GM12873 (cell line): ENCODE data around the gene TMEM270.

Experiments
- TF ChIP-seq, protein P1 (sequence below): IDR thresholded peaks from 2 replicates; pipeline ENCODE4 v1.5.1; 2012; ENCODE audit warnings: low read depth, mild to moderate bottlenecking, moderate library complexity, low read length, control low read depth; ENCODE audit not compliant: insufficient read depth; ENCODE audit errors: missing control alignments

The TMEM270 gene

DNA sequence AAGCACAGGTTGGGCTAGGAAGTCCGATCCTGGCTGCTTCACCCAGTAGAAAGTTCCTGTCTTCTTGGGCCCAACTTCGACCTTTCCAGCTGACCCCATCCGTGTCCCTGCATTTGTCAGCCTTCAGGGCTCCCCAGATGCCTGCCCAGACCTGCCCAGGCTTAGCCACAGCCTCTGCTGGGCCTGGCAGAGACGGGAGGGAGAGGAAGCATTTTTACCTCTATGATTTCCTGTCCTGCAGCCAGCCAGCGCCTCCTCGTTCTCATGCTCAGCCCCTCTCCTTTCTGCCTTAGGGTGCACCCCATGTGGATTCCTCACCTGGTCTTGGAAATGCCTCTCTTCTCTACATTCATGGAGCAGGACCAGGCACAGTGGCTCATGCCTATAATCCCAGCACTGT, 22.3 kb upstream of the TMEM270 start:
- TF ChIP-seq, protein P1, sequence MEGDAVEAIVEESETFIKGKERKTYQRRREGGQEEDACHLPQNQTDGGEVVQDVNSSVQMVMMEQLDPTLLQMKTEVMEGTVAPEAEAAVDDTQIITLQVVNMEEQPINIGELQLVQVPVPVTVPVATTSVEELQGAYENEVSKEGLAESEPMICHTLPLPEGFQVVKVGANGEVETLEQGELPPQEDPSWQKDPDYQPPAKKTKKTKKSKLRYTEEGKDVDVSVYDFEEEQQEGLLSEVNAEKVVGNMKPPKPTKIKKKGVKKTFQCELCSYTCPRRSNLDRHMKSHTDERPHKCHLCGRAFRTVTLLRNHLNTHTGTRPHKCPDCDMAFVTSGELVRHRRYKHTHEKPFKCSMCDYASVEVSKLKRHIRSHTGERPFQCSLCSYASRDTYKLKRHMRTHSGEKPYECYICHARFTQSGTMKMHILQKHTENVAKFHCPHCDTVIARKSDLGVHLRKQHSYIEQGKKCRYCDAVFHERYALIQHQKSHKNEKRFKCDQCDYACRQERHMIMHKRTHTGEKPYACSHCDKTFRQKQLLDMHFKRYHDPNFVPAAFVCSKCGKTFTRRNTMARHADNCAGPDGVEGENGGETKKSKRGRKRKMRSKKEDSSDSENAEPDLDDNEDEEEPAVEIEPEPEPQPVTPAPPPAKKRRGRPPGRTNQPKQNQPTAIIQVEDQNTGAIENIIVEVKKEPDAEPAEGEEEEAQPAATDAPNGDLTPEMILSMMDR = no peak

DNA sequence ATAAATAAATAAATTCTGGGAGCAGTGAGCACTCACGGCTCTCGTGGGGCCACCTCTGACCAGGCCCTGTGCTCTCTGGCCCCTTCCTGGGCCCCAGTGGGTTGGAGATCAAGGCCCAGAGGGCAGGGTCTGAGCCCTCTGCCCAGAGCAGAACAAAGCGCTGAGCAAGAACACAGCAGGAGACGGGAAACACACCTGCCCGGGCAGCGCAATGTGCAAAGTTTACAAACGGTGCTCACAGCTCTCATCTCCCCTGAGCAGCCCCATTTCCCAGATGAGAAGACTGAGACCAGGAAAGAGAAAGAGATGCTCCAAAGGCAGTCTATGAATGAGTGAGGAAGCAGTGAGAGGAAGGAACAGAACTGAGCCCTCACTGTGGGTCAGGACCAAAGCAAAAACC, 21.7 kb upstream of the TMEM270 start:
- TF ChIP-seq, protein P1 = no peak

DNA sequence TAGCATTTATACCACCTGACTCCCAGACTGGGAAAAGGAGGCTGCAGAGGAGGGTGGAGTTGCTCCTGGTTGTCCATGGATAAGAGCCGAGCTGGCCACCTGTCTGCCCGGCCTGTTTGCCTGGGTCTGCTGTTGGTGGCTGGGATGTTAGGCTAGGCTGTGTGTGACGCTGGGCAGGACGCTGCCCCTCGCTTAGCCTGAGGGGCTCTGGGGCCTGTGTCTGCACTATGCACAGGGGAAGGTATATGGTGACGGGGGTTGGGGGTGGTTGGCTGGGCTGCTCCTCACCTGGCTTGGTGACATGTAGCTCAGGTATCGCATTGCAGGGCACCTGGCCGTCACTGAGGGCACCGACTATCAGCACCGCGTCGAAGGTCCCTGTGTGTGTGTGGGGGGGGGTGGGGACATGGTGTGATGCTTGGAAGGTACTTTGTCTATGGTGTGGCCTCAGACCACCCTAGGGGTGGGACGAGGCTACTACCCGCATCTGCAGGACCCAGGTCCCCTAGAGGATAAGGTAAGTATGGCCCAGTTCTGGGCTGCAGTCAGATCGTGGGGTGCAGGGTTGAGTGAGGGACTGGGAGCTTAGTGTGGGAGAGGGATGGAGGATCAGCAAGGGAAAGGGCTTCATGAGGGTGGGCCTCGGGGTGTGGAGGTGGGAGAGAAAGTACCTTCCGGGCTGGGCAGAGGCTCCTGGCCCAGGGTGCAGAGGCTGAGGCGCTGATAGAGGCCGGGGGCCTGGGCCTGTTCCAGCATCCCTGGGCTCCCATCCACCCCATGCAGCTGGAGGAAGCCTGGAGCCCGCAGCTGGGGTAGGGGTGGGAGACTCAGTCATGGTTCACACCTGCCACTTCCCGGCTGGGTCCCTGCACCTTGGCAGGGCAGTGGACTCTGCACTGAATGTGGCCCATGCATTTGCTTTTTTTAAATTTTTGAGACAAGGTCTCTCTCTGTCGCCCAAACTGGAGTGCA, 20.9 kb upstream of the TMEM270 start:
- TF ChIP-seq, protein P1 = peak; percentile 52

DNA sequence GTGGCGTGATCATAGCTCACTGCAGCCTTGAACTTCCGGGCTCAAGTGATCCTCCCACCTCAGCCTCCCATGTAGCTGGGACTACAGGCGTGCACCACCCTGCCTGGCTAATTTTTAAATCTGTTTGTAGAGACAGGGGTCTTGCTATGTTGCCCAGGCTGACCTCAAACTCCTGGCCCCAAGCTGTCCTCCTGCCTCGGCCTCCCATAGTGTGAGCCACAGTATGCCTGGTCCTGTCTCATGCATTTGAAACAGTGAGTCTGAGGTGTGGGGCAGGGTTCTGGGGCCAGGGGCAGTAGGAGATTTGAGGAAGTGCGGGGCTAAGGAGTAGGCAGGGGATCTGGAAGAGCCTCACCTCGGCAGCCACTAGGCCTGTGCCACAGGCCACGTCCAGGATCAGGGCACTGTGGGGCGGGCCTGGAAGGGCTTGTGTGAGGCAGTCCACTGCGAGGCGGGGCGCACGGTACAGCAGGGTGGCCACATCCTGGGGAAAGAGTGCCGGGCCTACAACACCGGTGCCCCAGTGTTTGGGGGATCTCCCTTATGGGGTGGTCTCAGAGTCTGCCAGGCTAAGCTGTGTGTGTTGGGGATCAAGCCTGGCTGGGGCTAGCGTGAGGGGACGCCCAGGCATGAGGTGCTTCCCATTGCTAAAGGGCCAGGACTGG, 20.1 kb upstream of the TMEM270 start:
- TF ChIP-seq, protein P1 = no peak

DNA sequence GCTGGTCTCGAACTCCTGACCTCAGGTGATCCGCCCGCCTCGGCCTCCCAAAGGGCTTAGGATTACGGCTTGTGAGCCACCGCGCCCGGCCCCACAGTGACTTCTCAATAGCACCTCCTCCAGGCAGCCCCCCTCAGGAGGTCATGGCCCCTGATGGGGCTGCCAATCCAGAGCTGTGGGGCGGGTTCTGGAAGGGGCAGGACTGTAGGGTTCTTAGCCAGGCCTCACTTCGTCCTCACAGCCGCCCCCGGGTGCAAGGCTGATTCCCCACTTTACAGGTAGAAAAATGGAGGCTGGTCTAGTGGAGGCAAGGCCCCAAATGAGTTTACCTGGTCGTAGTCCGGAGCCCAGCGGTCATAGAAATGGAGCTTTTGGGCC, 19.3 kb upstream of the TMEM270 start:
- TF ChIP-seq, protein P1 = no peak

DNA sequence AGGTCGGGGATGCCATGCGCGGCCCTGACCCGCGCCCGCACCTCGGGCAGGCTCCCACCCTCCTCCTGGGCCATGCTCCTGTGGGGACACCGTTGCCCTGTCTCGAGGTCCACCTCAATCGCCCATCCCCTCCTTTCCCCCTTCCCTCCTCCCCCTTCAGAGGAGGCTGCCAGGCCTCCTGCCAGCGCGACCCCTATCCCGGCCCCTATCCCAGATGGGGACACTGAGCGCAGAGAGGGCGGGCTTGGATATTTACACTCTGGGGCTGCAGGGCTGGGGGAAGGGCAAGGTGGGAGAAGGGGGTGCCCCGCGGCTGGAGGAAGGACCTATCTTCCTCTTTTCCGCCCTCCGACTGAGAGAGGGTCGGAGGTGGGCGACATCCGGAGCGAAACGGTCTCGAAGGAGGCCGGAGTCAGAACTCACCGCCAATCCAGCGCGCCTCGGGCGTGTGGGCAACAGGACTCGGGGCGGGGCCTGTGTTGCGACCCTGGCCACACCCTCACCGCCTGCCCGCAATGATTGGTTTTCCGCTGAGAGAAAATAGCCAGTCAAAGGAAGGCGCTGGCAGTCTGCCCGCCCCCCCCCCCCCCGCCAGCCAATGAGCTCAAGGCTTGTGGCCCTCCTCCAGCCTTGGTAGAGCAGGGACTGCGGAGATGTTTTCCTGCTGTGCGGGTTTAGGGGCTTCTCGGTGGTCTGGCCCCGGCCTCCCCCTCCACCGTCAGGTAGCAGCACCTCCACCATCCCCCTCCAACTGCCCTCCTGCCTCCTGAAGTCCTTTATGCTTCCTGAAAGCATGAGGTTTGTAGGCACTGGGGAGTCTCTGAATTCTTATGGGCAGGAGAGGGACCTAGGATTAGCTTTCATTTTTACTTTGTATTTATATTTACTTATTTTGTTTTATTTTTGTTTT, 18.6 kb upstream of the TMEM270 start, which contains the start of gene METTL27:
TSS of gene METTL27 (minus strand) at position 450 of the 910 bp plus-strand sequence. CDS start at position 74, 376 bp downstream.
- TF ChIP-seq, protein P1 = no peak
